Gastroesophageal sphincter (tissue), 3 donors: Measurements from ENCODE around the gene VWA7.

Experiments
- CTCF ChIP-seq, 4 experiments: fragments of 200-600 bp in 2 of 4; fragments of 450-650 bp in 2 of 4; sonication (generic) in 1 of 4; IDR thresholded peaks; one replicate each; pipeline ENCODE4 v1.5.1; 2017 to 2019; ENCODE audit warnings: antibody characterized with exemption in 4 of 4, mild to moderate bottlenecking in 2 of 4, moderate library complexity in 2 of 4
- EP300 ChIP-seq: sonication (generic); formaldehyde crosslinking; IDR thresholded peaks from one replicate; pipeline ENCODE4 v1.6.1; 2017; ENCODE audit warnings: antibody characterized with exemption, mild to moderate bottlenecking
- POLR2A ChIP-seq, 2 donors: fragments of 450-650 bp; IDR thresholded peaks; one replicate each; pipeline ENCODE4 v1.6.1; 2017; ENCODE audit warnings: antibody characterized with exemption in 2 of 2, mild to moderate bottlenecking in 2 of 2, moderate library complexity in 1 of 2
- POLR2AphosphoS5 ChIP-seq: sonication (generic); formaldehyde crosslinking; IDR thresholded peaks from one replicate; pipeline ENCODE4 v1.6.1; 2017; ENCODE audit warnings: antibody characterized with exemption

GRCh38 chr6:31770860-31771259, 6.3 kb downstream of the VWA7 start:
- TF ChIP-seq CTCF (IDR thresholded peaks at IDR 0.05) (no peak), EP300 (no peak), POLR2A (IDR thresholded peaks at IDR 0.05) (no peak), POLR2AphosphoS5 (no peak)
